ENCODE results near the gene HOXD10.

HOXD10 gene

DNA sequence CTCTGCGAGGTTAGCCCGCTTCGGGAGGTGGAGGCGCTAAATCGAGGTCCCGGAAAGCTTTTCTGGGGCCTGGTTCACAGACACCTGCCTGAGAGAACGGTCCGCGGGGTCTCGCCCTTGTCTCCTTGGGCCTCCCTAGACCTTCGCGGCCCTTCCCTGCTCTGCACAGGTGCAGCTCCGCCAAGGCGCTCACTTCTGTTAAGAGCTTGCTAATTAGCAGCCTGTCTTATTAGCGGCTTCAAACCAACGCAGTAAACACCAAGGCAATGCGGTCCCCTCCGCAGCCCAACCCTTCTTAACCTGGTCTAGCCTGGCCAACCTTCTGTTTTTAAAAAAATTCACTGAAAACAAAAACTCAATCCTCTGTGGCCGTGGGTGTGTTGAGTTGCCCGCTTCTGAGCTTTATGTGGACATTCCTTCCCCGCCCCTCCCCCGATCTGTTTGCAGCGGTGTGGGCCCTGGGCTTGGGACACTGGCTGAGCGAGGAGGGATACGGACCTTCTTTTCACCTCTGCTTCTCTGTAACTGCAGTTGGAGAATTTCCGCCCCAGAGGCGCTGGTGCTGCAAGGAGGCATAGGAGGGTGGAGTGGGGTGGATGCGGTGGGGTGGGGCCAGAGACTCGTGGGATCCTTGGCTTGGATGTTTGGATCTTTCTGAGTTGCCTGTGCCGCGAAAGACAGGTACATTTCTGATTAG is 31.4 kb downstream of the HOXD10 start:
- Histone ChIP-seq H3K9me3 (ENCODE audit: low read depth, low read length) (no peaks in the 10 kb centered on the region), H3K36me3 (ENCODE audit: insufficient read depth, low read length) (peaks cover 5% of the 10 kb centered on the region; the same call in 1 of the 2 replicates), H3K9ac (ENCODE audit: insufficient read length) (no peak overlapping the region), H3K4me3 (no peak overlapping the region), H3K27ac (no peak overlapping the region)
- TF ChIP-seq EZH2 (IDR thresholded peaks at IDR 0.05) (no peak), FOXP2 (optimal IDR thresholded peaks at IDR 0.05; ENCODE audit: control extremely low read depth, extremely low read length, insufficient read depth) (no peak)
- DNase-seq (ENCODE audit: low read depth, low spot score), result no peak

DNA sequence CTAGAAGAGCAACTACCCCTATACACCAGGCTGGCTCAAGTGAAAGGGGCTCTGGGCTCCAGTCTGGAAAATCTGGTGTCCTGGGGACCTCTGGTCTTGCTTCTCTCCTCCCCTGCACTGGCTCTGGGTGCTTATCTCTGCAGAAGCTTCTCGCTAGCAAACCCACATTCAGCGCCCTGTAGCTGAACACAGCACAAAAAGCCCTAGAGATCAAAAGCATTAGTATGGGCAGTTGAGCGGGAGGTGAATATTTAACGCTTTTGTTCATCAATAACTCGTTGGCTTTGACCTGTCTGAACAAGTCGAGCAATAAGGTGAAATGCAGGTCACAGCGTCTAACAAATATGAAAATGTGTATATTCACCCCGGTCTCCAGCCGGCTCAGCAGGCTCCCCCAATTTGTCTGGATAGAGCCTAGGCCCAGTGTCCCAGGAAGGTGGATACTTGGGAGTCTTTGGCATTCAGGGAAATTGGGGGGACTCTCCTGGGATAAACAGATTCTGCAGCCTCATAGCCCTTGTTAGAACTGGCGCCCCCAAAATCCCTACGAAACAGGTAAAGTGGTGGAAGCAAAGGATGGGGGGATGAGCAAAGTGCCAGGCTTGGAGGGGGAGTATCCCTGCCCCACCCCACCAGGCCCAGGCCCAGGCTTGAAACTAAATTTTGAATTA is 32.3 kb downstream of the HOXD10 start:
- no peak for TF ChIP-seq FOXP2 (optimal IDR thresholded peaks at IDR 0.05; ENCODE audit: control extremely low read depth, extremely low read length, insufficient read depth)
- TF ChIP-seq EZH2 (IDR thresholded peaks at IDR 0.05), result no peak
- TF ChIP-seq POLR2AphosphoS5 (IDR thresholded peaks at IDR 0.05; ENCODE audit: borderline replicate concordance, low read depth, low read length), result no peak
- H3K9ac ChIP-seq (ENCODE audit: insufficient read length), result no peak overlapping the region
- H3K27ac ChIP-seq, result no peak overlapping the region
- H3K36me3 ChIP-seq (ENCODE audit: insufficient read depth, low read length), result peaks cover 5% of the 10 kb centered on the region; the same call in 1 of the 2 replicates
- no peaks in the 10 kb centered on the region for H3K9me3 ChIP-seq (ENCODE audit: low read depth, low read length)
- DNase-seq (ENCODE audit: low read depth, low spot score), result no peak
- no peak overlapping the region for H3K4me3 ChIP-seq

DNA sequence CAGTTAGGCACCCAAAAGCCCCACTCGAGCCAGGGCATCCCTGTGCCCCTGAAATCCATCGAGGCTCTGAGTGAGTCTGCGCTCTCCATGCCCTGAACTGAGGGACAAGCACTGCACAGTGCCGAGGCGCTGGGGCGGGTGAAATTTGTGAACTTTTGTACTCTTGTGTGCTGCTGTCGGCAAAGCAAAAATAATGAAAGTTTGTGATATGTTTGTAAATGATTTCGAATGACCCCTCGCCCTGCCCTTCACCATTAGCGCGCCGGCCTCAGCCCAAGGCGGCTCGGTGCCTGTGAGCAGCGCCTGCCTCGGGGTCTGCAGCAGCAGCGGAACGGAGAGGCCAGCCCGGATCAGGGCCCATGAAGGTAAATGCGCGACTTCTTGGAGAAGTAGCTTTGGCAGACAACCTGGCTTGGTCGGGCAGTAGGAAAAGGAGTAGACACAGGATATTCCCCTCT is 32.9 kb downstream of the HOXD10 start:
- Histone ChIP-seq H3K9me3 (ENCODE audit: low read depth, low read length) (no peaks in the 10 kb centered on the region), H3K9ac (ENCODE audit: insufficient read length) (no peak overlapping the region), H3K36me3 (ENCODE audit: insufficient read depth, low read length) (peaks cover 6% of the 10 kb centered on the region; the same call in 1 of the 2 replicates), H3K4me3 (no peak overlapping the region), H3K27ac (no peak overlapping the region)
- DNase-seq (ENCODE audit: low read depth, low spot score), result no peak
- TF ChIP-seq POLR2AphosphoS5 (IDR thresholded peaks at IDR 0.05; ENCODE audit: borderline replicate concordance, low read depth, low read length), result no peak
- TF ChIP-seq FOXP2 (optimal IDR thresholded peaks at IDR 0.05; ENCODE audit: control extremely low read depth, extremely low read length, insufficient read depth), result no peak
- no peak for TF ChIP-seq EZH2 (IDR thresholded peaks at IDR 0.05)

DNA sequence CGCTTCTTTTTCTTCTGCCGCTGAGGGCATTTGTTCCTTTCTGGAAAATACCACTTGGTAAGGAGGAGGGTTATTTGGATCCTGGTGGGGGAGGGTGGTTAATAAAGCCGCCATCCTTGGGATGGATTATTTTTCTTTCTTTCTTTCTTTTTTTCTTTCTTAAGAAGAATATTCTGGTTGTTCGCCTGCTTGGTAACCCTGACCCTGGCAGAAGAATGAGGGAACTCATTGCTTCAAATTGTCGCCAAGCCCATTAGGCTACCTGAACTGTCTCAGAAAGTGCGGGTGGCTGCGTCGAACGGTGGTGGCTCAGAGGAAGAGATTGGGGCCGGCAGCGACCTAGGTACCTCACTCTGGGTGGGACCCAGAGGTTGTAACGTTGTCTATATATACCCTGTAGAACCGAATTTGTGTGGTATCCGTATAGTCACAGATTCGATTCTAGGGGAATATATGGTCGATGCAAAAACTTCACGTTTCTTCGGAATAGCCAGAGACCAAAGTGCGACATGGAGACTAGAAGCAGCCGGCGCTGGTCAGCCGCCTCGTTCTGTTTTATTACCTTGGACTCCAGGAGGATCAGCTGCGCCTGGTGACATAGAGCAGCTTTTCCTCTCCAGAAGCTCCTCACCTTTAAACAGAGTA is 33.5 kb downstream of the HOXD10 start:
- Histone ChIP-seq H3K36me3 (ENCODE audit: insufficient read depth, low read length) (peaks cover 11% of the 10 kb centered on the region; the same call in 1 of the 2 replicates), H3K27ac (no peak overlapping the region), H3K4me3 (no peak overlapping the region), H3K9ac (ENCODE audit: insufficient read length) (no peak overlapping the region), H3K9me3 (ENCODE audit: low read depth, low read length) (no peaks in the 10 kb centered on the region)
- no peak for DNase-seq (ENCODE audit: low read depth, low spot score)
- TF ChIP-seq EZH2 (IDR thresholded peaks at IDR 0.05) (no peak), FOXP2 (optimal IDR thresholded peaks at IDR 0.05; ENCODE audit: control extremely low read depth, extremely low read length, insufficient read depth) (no peak), POLR2AphosphoS5 (IDR thresholded peaks at IDR 0.05; ENCODE audit: borderline replicate concordance, low read depth, low read length) (no peak)

DNA sequence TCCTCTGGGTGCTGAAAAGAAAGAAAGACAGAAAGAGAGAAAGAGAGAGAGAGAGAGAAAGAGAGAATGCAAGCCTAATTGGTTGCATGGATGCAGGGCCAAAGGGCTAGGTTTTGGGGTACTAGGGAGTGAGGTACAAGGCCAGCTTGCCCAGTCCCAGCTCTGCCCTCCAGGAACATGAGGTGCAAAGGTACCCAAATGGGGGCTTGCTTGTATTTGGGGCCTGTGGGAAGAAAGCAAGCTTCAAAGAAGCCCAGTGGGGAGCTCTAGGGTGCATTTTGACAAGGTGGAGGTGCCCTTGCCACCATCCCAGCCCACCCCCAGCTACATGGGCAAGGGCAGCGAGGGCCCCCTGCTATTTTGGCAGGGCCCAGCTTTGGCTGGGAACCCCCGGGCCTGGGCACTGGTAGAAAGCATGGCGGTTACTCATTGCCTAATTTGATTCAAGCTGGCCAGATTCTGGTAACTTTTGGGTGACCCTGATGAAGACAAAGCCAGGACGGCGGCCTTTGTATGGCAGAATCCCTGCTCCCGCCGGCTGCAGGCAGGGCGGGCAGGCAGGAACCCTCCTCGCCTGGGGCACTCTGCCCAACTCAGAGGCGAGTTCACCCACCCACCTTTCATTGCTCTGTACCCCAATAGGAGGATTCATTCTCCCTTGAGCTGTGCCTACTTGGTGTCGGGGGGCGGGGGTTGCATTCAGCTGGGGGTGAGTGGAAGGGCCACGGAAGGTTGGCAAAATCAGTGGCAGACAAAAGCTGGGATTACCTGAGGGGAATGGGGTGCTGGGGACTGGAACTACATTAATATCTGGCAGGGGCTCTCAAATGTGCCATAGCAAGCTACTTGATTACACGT is 34.2 kb downstream of the HOXD10 start:
- Histone ChIP-seq H3K9ac (ENCODE audit: insufficient read length) (no peak overlapping the region), H3K27ac (no peak overlapping the region), H3K36me3 (ENCODE audit: insufficient read depth, low read length) (peaks cover 12% of the 10 kb centered on the region; the same call in 1 of the 2 replicates), H3K4me3 (no peak overlapping the region), H3K9me3 (ENCODE audit: low read depth, low read length) (no peaks in the 10 kb centered on the region)
- DNase-seq (ENCODE audit: low read depth, low spot score), result no peak
- TF ChIP-seq FOXP2 (optimal IDR thresholded peaks at IDR 0.05; ENCODE audit: control extremely low read depth, extremely low read length, insufficient read depth) (no peak), EZH2 (IDR thresholded peaks at IDR 0.05) (no peak), POLR2AphosphoS5 (IDR thresholded peaks at IDR 0.05; ENCODE audit: borderline replicate concordance, low read depth, low read length) (no peak)

DNA sequence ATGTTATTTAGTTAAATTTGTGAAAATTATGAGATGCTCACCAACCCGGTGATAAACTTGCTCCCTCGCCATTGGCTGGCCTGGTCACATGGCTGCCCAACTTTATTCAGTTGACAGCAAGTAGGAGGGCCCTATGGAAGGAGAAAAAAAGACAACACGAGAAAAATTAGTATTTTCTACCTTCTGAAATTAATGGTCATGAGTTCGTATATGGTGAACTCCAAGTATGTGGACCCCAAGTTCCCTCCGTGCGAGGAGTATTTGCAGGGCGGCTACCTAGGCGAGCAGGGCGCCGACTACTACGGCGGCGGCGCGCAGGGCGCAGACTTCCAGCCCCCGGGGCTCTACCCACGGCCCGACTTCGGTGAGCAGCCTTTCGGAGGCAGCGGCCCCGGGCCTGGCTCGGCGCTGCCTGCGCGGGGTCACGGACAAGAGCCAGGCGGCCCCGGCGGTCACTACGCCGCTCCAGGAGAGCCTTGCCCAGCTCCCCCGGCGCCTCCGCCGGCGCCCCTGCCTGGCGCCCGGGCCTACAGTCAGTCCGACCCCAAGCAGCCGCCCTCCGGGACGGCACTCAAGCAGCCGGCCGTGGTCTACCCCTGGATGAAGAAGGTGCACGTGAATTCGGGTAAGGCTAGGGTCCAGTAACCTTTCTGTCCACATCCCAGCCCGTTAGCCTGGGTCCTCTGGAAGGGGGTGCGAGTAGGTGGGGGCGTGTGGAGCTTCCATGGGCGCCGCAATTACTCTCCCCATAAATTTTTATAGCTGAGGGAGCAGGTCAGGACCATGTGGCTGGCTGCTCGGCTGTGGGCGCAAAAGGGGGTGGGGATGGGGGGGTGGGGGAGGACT is 35.1 kb downstream of the HOXD10 start, which contains the start of gene HOXD4:
HOXD4 (plus strand) TSS at position 109 of the 846 bp plus-strand sequence; CDS start at position 193, 84 bp downstream.
- H3K9me3 ChIP-seq (ENCODE audit: low read depth, low read length), result no peaks in the 10 kb centered on the region
- no peak within 1 kb of the TSS for H3K4me3 ChIP-seq
- DNase-seq (ENCODE audit: low read depth, low spot score), result no peak
- H3K36me3 ChIP-seq (ENCODE audit: insufficient read depth, low read length), result peaks cover 12% of the 10 kb centered on the region; the same call in 1 of the 2 replicates
- H3K9ac ChIP-seq (ENCODE audit: insufficient read length), result no peak within 1 kb of the TSS
- TF ChIP-seq POLR2AphosphoS5 (IDR thresholded peaks at IDR 0.05; ENCODE audit: borderline replicate concordance, low read depth, low read length), result no peak
- TF ChIP-seq FOXP2 (optimal IDR thresholded peaks at IDR 0.05; ENCODE audit: control extremely low read depth, extremely low read length, insufficient read depth), result no peak
- TF ChIP-seq EZH2 (IDR thresholded peaks at IDR 0.05), result no peak
- no peak within 1 kb of the TSS for H3K27ac ChIP-seq

Data from SK-N-MC (cell line).